Stimulated activated CD4-positive, alpha-beta T cell treated with anti-CD3 and anti-CD28 coated beads, Interleukin-2, amount 100 ng/mL, for 4 hours (primary cell): ENCODE results near the gene CA12.
"Not testable (repeated sequence)": the region's sequence is repeated elsewhere in the genome, so short reads cannot be mapped to it uniquely, and the experiment has no call there.

Experiments used
- DNase-seq: peaks from one replicate; pipeline ENCODE4 v3.0.0-alpha.2; 2020; ENCODE audit warnings: low read depth

The CA12 gene

DNA sequence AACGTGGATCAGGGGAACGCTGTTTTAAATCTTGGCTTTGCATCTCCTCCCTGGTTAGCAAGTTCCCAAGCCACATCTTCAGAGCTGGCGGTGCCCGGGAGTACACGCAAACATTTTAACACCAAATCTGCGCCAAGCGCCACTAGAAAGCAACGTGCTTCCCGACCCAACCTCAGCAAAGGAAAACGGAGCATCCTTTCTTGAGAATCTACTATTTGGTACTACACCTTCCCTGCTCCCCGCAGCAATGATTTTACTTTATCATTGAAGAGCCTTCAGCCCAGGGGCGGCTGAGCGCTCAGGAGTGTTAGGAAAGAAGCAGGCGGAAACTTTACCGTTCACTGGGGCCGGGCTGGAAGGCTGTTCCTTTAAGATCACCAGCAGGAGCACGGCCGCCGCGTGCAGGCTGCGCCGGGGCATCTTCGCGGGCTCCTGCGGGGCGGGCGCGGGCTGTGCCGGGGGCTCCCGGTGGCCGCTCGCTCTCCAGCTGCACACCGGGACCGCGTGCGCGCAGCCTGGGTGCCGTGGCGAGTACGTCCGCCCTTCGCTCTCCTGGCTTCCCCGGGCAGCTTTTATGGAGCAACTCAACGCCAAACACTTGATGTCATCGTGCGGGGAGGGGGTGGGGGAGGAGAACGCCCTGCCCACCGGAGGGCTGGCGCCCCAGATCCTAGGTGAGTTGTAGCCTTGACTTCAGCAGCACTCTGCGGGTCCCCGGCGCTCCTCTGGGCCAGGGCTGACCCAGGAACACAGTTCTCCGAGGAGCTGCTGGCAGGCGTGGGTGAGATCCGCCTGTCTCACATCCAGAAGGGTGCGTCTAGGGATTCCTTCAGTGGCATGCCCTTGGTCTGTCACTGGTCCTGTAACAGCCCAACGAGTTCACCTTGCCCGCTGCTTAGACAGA lies at the start of gene CA12:
Gene CA12 (minus strand): TSS at position 546 of the 904 bp plus-strand sequence. CDS start 126 bp downstream, at position 420.
- DNase-seq: no peak

DNA sequence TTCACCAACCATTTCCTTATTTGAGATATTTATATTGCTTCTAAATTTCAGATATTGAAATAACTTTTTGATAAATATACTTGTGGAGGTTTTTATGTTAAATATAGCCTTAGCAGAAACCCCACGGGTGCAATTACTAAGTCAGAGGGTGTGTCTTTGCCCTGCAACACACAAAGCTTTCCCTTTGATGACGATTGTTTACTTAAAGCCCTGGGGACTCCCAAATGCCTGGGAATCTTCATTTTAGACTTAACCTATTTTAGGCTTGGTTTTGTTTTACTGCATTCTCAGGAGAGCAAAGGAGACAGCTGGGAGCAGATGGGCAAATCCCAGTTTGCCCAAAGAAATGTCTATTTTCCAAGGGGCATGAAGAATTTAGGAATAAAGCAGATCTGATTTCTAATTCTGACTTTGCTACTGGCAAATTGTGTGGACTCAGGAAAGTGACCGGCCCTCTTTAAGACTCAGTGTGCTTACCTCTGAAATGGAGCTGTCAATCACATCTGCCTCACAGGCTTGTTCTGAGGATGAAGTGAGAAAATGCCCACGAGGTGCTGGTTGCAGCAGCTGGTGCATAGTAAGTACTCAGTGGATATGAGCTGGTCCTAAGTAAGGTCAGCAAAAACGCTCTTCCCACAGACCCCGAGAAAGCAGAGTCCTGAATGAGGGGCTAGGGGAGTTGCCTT lies 49.3 kb upstream of the CA12 start:
- no peak for DNase-seq

DNA sequence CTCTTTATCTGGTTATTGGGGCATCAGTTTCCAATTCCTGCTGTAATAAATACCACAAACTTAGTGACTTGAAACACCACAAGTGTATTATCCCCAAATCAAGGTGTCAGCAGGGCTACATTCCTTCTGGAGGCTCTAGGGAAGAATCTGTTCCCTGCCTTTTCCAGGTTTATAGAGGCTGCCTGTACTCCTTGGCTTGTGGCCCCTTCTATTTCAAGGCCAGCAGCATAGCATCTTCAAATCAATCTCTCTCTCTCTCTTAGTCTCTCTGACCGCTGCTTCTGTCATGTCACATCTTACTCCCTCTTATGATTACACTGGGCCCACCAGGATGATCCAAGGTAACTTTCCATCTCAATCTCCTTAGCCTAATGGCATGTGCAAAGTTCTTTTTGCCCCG lies 44.9 kb upstream of the CA12 start:
- no peak for DNase-seq

DNA sequence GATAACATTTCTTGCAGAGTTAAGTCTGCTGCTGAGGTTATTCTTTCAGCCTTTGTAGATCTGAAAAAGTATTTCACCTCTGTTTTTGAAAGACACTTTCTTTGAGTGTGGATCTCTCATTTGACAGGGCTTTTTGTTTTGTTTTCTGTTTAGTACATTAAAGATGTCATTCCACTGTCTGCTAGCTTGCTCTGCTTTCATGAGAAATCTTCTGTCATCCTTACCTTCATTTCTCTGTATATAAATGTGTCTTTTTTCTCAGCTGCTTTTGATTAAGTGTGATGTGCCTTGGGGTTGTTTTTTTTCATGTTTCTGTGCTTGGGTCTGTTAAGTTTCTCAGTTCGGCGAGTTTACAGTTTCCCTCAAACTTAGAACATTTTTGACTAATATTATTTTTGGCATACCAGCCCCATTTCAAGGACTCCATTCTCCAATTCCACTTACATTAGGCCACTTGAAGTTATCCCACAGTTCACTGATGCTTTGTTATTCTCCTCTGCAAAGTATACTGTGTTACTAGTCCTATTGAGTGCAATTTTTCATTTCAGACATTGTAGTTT lies 43.9 kb upstream of the CA12 start:
- DNase-seq: no peak

DNA sequence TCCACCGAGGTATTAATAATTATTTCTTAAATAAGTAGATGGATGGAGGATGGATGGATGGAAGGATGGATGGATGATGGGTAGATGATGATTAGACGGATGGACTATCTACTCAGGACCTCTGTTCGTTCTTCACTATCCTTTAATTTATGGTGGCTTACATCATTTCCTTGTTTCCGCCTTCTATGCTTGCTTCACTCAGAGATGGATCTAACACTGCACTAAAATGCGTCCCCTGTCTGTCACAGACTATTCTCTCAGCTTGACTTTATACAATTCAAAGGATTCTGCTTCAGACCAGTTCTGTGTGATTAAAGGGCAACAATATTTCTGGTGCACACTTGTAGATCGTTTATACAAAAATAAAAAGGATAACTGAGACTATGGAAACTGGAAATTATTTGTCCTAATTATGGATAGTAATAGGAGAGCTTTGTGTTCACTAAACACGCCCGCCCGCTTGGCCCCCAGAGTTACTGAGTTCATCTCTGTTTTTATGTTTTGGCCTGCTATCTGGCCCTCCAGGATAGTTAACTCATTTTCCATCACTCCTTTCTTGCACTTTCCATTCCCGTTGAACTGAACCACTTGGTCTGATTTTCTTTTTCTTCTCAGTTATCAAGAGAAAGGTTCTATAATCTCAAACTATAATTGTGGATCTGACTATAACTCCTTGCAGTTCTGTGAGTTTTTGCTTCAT lies 41.4 kb upstream of the CA12 start:
- DNase-seq: no peak

DNA sequence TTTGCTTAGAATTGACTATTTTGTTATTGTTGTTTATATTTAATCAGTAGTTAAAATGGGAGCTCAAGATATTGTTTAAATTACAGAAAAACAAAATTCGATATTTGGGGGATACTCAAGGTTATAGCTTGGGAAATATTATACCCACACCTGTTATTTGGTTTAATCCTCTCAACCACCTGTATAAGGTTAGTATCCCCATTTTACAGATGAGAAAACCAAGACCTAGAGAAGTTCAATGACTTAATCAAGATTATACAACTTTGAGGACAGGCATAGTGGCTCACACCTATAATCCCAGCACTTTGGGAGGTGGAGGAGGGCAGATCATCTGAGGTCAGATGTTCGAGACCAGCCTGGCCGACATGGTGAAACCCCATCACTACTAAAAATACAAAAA lies 39.8 kb upstream of the CA12 start:
- no peak for DNase-seq

DNA sequence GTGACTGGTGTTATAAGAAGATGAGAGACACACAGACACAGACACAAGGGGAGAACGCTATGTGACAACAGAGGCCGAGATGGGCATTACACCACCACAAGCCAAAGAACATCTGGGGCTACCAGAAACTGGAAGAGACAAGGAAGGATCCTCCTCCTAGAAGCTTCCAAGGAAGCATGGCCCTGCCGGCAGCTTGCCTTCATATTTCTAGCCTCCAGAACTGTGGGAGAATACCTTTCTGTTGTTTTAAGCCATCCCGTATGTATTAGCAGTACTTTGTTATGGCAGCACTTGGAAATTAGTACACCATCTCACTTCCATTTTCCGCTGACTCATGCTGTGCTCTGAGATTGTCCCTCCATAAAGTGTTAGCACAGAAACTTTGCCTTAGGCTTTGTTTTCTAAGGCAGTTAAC lies 38.7 kb upstream of the CA12 start:
- no peak for DNase-seq

DNA sequence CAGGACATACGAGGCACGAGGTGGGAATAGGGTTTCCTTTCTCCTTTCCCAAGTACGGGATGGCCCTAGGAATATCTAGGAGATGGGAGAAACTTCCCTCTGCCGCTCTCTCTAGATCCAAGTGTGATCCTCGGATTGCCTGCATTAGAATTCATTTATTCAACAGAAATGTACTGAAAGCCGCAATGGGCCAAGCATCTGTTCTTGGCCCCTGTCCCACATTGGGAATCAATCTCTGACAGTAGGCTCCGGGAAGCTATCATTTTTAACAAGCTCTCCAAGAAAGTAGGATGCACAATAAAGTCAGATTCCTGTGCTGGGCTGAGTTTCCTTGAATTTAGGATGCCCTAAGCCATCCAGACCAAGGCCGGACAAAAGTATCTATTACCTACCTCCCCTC lies 37.2 kb upstream of the CA12 start:
- no peak for DNase-seq

DNA sequence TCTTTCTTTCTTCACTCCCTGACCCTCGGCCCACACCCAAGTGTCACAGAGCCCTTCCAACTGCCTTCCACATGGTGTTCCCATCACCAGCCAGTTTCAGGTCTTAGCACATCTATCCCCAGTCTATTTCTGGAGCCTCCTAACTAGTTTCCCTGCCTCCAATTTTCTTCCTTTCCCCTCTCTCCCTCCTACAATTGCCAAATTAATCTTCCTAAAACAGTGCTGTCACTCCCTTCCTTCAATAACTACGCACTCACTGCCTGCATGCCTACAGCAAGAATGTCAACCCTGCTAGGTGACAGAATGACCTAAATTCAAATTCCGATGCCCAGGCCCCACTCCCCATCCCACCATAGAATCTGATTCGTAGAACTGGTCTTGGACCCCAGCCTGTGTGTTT lies 36.1 kb upstream of the CA12 start:
- DNase-seq: no peak

DNA sequence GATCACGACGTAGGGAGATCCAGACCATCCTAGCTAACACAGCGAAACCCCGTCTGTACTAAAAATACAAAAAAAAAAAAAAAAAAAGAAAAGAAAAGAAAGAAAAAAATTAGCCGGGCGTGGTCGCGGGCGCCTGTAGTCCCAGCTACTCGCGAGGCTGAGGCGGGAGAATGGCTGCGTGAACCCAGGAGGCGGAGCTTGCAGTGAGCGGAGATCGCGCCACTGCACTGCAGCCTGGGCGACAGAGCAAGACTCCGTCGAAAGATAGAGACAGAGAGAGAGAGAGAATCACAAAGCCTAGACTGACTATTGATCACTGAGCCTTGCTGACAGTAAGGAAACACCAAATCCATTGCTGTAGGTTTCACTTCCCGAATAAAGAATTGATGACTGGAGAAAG lies 35.6 kb upstream of the CA12 start:
- DNase-seq: not testable (repeated sequence)

DNA sequence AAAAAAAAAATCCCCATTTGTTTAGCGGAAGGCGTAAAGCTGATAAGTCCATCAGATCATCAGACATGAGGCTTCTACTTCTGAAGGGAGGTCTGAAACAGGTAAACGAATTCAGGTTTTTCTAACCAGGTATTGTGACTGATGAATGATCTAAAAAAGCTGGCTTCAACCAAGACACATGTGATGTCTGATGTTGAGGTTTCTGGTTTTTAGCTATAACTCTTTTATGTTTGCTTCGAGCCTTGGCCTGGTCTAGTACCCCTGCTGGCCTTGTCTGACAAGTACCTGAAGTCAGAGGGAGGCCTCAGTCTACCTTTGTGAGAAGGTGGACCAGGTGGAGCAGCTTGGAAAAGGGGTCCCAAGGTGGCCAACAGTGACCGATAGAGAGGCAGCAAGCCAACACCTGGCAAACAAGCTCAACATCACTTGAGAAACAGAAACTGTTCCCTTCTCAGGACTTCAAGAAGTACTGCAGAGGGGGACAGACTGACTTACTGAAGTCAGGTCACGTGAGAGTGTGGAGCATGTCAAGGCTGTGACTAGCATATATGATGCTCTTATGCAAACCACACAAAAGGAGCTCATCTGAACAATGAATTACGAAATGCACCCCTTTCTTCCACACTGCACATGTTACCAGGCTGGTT lies 33.0 kb upstream of the CA12 start:
- DNase-seq: no peak

DNA sequence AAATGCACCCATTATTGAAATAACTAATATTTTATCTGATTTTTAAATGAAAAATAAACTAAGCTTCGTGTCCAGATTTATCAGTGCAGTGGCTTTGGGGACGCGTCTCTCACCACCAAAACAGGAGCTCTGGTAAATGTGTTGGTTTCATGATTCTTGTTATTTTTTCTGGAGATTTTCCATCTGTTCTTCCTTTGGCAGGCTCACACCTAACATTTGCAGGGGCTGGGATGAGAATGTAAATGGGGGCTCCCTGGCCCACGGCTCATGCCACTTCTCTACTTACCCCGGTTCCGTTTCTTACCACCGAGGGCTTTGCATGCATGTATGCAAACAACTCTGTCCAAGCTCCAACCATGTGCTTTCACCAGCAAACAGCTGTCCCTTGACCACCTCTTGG lies 30.9 kb upstream of the CA12 start:
- DNase-seq: no peak

DNA sequence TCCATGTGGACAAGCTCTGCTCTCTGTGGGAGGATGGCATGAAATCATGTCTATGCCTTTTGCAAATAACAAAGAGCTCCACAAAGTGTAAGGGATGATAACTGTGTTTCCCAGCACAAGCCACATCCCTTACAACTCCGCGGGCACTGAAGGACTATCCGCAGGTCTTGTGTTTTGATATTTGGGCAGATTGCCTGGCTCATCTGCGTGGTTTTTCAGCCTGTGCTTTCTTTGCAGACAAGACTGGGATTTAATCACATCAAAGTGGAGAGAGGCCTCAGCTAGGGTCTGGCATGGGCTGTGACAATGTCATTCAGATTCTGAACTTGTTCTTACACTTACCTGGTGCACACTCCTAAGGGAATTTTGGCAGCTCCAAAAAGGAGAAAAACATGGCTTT lies 30.2 kb upstream of the CA12 start:
- no peak for DNase-seq

DNA sequence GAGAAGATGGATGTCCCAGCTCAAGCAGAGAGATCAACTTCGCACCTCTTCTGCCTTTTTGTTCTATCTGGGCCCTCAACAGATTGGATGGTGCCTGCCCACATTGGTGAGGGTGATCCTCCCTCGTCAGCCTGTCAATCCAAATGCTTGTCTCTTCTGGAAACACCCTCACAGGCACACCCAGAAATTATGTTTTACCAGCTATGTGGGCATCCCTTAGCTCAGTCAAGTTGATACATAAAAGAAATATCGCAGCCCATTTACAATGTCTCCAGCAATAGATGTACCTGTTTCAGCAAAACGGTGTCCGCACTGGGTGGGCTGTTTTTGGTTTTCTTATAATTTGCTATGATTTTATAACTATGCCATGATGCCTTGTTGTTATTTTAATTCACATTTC lies 27.5 kb upstream of the CA12 start:
- no peak for DNase-seq

DNA sequence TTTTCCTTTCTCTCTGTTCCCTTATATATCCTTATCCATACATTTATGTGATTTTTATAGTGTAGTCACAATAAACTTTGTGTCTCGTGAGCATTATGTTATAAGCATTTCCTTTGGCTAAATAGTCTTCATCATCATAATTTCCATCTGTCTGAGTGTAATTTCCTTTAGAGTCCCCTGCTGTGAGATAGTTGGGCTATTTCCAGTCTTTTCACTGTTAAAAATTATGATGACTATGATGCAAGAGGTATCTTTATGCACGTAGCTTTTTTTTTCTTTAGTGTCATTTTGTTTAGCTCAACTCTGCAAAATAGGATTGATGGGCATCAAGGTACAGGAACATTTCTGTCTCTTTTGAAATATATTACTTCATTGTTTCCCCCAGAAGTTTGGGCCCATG lies 26.9 kb upstream of the CA12 start:
- DNase-seq: no peak

DNA sequence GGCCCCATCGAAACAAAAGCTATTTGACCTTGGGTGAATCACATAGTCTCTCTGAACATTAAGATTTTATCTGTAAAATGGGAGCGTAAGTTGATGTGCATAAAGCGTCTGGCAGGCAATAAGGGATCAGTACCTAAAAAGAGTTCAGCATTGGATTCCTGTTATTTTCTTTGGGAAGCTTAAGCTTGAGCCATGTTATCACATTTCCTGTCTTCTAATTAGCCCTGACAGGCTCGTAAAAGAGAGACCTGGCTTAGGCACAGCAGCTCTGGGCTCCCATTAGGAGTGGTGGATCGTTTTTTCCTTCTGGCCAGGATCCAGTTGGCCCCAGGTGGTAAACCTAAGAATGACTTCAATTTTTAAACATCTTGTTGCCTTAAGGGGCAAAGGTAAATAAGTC lies 26.0 kb upstream of the CA12 start:
- no peak for DNase-seq

DNA sequence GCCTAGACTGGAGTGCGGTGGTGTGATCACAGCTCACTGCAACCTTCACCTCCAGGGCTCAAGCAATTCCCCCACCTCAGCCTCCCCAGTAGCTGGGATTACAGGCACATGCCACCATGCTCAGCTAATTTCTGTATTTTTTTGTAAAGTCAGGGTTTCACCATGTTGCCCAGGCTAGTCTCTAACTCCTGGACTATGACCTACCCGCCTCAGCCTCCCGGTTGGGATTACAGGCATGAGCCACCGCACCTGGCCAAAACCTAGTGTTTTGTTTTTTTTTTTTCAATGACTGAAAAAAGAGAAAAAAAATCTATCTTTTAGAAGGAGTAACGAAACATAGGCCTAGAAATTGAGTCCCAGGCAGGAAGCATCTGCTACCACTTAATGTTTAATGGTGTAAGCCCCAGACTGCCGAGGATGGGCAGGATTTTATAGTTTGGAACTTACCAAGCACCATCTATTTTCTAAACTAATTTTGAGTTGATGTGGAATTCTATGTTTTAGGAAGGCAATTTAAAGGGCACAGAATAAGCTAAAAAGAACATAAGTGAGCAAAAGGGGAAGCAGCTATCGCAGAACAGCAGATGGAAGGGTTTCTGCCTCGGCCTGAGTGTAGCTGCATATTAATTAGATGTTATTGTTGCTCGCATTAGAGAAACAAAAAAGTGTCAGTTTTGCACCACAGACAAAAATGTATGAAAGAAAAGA lies 24.2 kb upstream of the CA12 start:
- DNase-seq: no peak

DNA sequence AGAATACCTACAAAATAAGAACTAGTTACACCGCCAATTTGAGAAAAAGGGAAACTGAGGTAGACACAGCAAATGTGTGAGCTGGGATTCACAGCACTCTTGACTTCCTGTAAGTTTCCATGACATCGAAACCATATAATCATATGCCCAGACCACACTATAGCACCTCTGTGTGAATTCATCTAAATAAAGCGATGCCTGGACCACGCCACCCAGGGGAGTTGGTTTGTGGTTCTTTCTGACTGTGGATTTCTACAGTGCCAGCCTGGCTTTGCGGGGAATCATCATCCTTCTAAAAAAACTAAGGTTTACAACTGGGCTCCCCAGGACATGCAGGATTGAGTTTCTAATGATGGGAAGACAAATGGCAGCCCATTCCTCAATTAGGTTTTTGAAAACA lies 23.5 kb upstream of the CA12 start:
- DNase-seq: no peak

DNA sequence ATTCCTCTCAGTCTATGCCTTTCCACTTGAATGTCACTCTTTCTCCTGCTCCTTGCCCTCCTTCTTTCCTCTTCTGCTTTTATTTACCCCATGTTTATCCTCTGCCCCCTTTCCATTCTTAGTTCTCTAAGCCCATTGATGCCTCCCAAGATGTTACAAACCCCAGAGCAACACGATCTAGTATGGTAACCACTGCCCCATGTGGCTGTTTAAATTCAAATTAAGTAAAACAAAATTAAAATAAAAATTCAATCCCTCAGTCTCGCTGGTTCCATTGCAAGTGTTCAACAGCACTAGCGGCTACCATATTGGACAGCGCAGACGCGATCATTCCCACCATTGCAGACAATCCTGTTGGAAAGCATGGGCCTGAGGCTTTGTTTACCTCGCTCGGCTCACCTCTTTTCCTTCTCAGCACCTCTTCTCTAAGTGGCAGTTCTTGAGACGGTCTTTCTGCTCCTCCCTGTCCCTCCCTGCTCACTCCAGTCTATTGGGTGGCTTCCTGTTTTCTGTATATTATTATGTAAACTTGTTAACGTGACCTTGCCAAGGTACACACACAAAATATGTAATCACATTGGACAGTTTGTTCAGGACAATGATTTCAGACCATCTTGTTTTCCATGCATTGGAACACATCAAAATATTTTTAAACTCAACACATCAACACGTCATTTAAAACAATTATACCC lies 21.8 kb upstream of the CA12 start:
- DNase-seq: no peak

DNA sequence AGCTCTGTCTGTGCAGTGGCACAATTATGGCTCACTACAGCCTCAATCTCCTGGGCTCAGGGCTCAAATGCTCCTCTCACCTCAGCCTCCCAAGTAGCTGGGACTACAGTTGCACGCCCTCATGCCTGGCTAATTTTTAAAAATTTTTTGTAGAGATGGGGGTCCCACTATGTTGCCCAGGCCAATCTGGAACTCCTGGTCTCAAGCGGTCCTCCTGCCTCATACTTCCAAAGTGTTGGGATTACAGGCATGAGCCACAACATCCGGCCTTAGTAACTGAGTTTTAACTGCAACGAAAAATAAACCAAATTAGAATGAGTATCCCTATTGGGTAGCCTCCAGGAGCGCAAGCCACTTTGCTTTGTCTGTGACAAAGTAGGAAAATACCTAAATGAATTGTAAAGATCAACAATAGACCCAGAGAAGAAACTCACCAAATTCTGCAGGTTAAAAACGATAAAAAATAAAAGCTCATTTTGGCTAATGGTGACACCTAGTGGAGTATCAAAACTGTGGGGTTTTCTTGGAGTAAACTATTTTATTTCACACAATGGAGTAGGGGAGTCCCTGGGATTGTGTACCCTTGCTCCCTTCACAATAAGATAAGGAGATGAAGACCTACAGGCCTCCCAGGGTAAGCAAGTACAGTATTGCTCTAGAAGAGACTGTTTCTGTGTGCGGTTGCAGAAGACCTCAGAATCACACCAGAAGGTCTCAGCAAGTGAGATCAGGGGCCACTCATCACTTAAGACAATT lies 21.0 kb upstream of the CA12 start:
- no peak for DNase-seq
